ENCODE measurements around the gene MLH3. TPM values are rescaled to one million over a fixed set of nuclear protein-coding genes. Genes with fewer than 3 reads are reported as not detected.
A peak's percentile ranks its signal among the peaks of the same experiment; 100 is the strongest.

MLH3 gene
- polyA plus RNA-seq, 1 donor from 2014 or later, result 17.3 TPM

GRCh38 chr14:75051556-75051899 lies 261 bp upstream of the MLH3 start:
- TF ChIP-seq TAF1 (IDR thresholded peaks at IDR 0.05; ENCODE audit: low read depth) (no peak), SMC3 (conservative IDR thresholded peaks at IDR 0.05; ENCODE audit: poor library complexity) (no peak), REST (IDR thresholded peaks at IDR 0.05; ENCODE audit: borderline replicate concordance) (no peak), CTCF (IDR thresholded peaks at IDR 0.05; ENCODE audit: poor library complexity, severe bottlenecking) (no peak), MXI1 (conservative IDR thresholded peaks at IDR 0.05; ENCODE audit: poor library complexity, severe bottlenecking) (no peak), RAD21 (conservative IDR thresholded peaks at IDR 0.05) (no peak), EZH2 (IDR thresholded peaks at IDR 0.05; ENCODE audit: borderline replicate concordance, insufficient read depth, low read length, poor library complexity, severe bottlenecking) (no peak), EP300 (conservative IDR thresholded peaks at IDR 0.05; ENCODE audit: poor library complexity, severe bottlenecking) (no peak), POLR2AphosphoS5 (IDR thresholded peaks at IDR 0.05) (no peak)
- Histone ChIP-seq H3K27ac (ENCODE audit: low read length) (no peak overlapping the region), H3K4me3 (ENCODE audit: low read length) (peak overlapping the region; percentile 64)

GRCh38 chr14:75049731-75050201 lies 1.5 kb downstream of the MLH3 start:
- H3K36me3 ChIP-seq (ENCODE audit: insufficient read depth, low read length), result no peaks in the 10 kb centered on the region
- no peaks in the 10 kb centered on the region for H4K20me1 ChIP-seq (ENCODE audit: insufficient read depth)
- no peak overlapping the region for H2AFZ ChIP-seq (ENCODE audit: low read depth, low read length)
- H3K4me2 ChIP-seq (ENCODE audit: low read length), result no peak overlapping the region
- H3K4me3 ChIP-seq (ENCODE audit: low read length), result no peak overlapping the region
- TF ChIP-seq CTCF (IDR thresholded peaks at IDR 0.05; ENCODE audit: poor library complexity, severe bottlenecking) (no peak), REST (IDR thresholded peaks at IDR 0.05; ENCODE audit: borderline replicate concordance) (no peak), EZH2 (IDR thresholded peaks at IDR 0.05; ENCODE audit: borderline replicate concordance, insufficient read depth, low read length, poor library complexity, severe bottlenecking) (no peak), SMC3 (conservative IDR thresholded peaks at IDR 0.05; ENCODE audit: poor library complexity) (no peak), POLR2AphosphoS5 (IDR thresholded peaks at IDR 0.05) (no peak), EP300 (conservative IDR thresholded peaks at IDR 0.05; ENCODE audit: poor library complexity, severe bottlenecking) (no peak), TAF1 (IDR thresholded peaks at IDR 0.05; ENCODE audit: low read depth) (no peak), RAD21 (conservative IDR thresholded peaks at IDR 0.05) (no peak), MXI1 (conservative IDR thresholded peaks at IDR 0.05; ENCODE audit: poor library complexity, severe bottlenecking) (no peak)
- H3K27ac ChIP-seq (ENCODE audit: low read length), result no peak overlapping the region
- no peaks in the 10 kb centered on the region for H3K9me2 ChIP-seq (ENCODE audit: insufficient read depth, low read length)
- H3K27me3 ChIP-seq (ENCODE audit: insufficient read depth, low read depth, low read length), result no peaks in the 10 kb centered on the region
- H3K79me2 ChIP-seq (replicated peaks; ENCODE audit: insufficient read depth, low read length), result no peaks in the 10 kb centered on the region
- no peaks in the 10 kb centered on the region for H3K9me3 ChIP-seq (ENCODE audit: low read length)
- no peak overlapping the region for H3K9ac ChIP-seq (ENCODE audit: low read length)
- no peaks in the 10 kb centered on the region for H3F3A ChIP-seq (ENCODE audit: insufficient read depth, low read length, poor library complexity, severe bottlenecking)

More at GRCh38 chr14:75051556-75051899, 261 bp upstream of the MLH3 start:
- H3K27me3 ChIP-seq (ENCODE audit: insufficient read depth, low read depth, low read length), result no peaks in the 10 kb centered on the region
- no peaks in the 10 kb centered on the region for H3K36me3 ChIP-seq (ENCODE audit: insufficient read depth, low read length)
- no peak overlapping the region for H3K4me2 ChIP-seq (ENCODE audit: low read length)
- no peaks in the 10 kb centered on the region for H4K20me1 ChIP-seq (ENCODE audit: insufficient read depth)
- peak overlapping the region; percentile 51 for H2AFZ ChIP-seq (ENCODE audit: low read depth, low read length)
- no peaks in the 10 kb centered on the region for H3K9me3 ChIP-seq (ENCODE audit: low read length)
- no peaks in the 10 kb centered on the region for H3K9me2 ChIP-seq (ENCODE audit: insufficient read depth, low read length)
- no peaks in the 10 kb centered on the region for H3K79me2 ChIP-seq (replicated peaks; ENCODE audit: insufficient read depth, low read length)
- H3K9ac ChIP-seq (ENCODE audit: low read length), result peak overlapping the region; percentile 63
- H3F3A ChIP-seq (ENCODE audit: insufficient read depth, low read length, poor library complexity, severe bottlenecking), result no peaks in the 10 kb centered on the region

Measured in neural cell (in vitro differentiated cells).